NOMO-1 (cell line): ENCODE data around the gene LRMDA.

Source experiments
- DNase-seq, 2 experiments: peaks; one replicate each; lab custom pipeline; 2025; ENCODE audit not compliant: unreplicated experiment in 2 of 2; lab: John Stamatoyannopoulos, UW

The LRMDA gene

GRCh38 chr10:76327441-76327840, 896.0 kb downstream of the LRMDA start:
- DNase-seq: no peak

DNA sequence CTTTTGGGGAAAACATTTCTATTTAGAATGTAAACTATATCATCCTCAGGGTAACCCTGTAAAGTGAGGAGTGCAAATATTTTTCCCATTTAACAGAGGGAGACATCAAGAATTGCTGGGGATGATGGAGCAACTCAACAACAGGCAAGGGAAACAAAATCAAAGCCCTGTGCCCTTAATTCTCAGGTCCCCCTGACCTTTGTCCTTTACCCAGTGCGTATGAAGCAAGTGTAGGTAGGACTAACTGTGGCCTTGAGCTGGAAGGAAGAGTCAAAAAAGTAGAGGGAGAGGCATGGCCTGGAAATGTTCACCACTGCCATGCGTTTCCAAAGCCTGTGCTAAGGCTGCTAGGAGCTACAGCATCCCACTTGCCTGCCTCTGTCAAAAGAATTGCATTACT, 896.9 kb downstream of the LRMDA start:
- no peak for DNase-seq

GRCh38 chr10:76329891-76330575, 898.6 kb downstream of the LRMDA start:
- no peak for DNase-seq

DNA sequence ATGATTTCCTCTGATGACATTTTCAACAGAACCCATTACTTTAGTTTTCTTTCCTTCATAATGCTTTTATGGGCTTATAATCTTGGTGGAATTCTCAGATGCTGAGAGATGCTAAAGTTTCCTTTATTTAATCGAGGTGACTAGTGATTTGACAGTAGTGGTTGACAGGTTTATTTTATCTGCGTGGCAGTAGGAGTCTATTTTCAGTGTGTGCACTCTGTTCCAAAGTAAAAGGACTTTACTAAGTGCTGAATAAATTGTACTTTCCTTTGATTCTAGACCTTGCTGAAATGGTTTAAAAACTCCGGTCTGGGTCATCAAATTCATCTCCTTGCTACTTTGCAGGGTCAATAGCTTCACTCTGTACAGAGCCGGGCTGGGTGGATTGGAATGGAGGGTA, 900.3 kb downstream of the LRMDA start:
- DNase-seq: no peak

DNA sequence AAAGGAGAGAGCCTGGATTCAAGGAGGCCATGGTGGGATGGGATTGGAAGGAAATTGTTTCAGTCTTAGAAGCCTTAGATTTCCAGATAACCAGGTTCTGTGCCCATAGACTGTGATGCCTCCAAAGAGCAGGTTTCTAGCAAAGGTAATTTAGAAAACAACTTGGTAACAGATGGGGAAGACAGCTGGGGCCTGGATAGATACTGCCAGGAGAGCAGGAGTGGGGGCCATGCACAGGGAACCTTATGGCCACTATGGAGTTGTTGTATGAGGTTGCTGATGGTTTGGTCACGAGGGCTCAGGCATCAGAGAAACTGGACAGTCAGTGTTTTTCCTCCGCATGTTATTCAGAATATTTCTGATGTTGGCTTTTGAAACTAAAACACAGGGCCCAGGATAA, 901.9 kb downstream of the LRMDA start:
- no peak for DNase-seq

GRCh38 chr10:76333796-76334195, 902.4 kb downstream of the LRMDA start:
- DNase-seq: no peak

DNA sequence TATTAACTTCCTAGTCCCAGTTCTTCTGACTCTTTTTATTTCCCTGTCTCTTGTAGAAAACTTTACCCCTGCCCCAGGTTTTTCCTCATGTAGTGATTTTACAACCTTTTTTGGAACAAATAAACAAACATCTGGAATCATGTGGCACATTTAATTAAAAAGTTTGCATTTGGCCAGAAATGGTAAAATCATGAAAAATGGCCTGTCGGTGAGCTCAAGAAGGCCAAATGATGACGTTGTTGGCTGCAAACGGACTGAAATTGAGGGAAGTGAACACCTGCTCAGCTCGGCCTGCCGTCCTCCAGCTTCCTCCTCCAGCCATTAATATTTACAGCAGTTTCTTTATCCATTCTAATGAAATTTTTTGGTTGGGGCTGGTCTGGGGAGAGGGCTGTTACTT, 902.8 kb downstream of the LRMDA start:
- no peak for DNase-seq

DNA sequence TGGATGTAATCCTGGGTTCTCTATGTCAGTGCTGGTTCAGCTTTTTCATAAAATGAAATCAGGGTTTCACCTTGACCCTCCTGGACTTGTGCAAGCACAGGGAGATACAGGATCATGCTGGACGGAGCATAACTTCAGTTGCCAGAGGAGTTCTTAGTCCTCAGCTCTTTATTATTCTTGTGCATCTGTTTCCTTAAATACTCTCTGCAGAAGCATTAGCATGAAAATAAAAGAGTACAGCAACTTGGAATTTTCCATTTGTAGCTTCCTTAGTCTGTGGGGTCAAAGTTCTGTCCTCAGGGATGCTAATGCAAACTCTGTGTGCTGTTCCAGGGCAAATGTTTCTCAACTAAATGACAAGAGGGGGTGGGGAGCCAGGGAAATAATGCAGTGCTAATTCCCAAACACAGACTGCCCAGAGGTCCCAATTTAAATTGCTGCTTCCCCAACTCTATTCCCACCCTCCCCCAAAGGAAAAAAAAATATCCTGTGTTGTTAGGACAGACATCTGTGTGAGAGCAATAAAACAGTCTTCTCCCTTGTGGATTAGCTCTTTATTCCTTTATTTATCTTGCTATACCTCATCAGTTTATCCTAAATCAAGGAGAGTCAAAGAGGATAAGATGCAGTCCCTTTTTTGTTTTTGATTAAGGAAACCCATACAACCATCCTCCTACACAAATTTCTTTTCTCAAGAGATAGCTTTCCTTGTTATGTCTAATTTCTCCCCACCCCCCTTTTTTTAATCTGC, 905.0 kb downstream of the LRMDA start:
- no peak for DNase-seq

- no peak for DNase-seq
Observed at GRCh38 chr10:76337641-76338040, 906.2 kb downstream of the LRMDA start.

GRCh38 chr10:76338187-76338586, 906.8 kb downstream of the LRMDA start:
- DNase-seq: no peak

DNA sequence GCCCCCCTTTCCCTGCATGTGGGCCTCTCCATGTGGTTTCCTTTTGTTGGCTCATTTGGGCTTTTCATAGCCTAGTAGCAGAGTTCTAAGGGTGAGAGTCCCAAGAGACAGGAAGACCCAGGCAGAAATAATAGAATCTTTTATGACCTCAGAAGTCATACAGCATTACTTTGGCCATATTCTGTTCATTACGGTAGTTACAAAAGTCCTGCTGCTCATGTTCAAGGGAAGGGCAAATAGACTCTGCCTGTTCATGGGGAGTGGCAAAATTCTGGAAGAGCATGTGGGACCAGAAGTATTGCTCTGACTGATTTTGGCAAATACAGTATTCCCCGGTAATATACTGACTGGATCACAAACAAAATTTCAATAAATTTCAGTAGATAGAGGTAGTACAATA, 910.3 kb downstream of the LRMDA start:
- DNase-seq: no peak

GRCh38 chr10:76342996-76343395, 911.6 kb downstream of the LRMDA start:
- DNase-seq: no peak

DNA sequence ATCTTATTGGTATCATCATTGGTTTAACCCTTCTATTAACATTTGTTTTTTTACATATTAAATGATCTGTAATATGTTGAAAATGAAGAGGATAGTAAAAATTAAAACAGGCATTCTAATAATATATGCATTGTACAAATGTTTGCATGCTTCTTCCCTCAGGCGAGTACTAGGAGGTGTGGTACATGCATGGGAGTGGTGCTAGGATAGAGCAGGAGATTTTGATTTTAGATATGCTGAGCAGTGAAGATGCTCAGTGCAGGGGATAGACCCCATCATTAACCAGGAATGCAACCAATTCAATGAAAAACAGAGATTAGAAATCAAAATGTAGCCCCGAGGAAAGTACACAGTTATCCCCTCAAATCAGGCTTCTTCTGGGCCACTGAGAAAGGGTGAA, 916.4 kb downstream of the LRMDA start:
- DNase-seq: no peak

- DNase-seq: no peak
Observed at GRCh38 chr10:76350583-76350982, 919.2 kb downstream of the LRMDA start.

DNA sequence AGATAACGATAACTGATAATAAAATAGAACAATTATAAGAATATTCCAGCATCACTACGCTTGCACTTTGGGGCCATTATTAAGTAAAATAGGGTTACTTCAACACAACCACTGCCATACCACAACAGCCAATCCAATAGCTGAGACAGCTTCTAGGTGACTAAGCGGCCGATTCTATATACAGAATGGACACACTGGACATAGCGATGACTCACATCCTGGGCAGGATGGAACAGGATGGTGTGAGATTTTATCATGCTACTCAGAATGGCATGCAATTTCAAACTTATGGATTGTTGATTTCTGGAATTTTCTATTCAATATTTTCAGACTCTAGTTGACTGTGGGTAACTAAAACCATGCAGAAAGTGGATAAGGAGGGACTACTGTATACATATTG, 920.9 kb downstream of the LRMDA start:
- DNase-seq: no peak

DNA sequence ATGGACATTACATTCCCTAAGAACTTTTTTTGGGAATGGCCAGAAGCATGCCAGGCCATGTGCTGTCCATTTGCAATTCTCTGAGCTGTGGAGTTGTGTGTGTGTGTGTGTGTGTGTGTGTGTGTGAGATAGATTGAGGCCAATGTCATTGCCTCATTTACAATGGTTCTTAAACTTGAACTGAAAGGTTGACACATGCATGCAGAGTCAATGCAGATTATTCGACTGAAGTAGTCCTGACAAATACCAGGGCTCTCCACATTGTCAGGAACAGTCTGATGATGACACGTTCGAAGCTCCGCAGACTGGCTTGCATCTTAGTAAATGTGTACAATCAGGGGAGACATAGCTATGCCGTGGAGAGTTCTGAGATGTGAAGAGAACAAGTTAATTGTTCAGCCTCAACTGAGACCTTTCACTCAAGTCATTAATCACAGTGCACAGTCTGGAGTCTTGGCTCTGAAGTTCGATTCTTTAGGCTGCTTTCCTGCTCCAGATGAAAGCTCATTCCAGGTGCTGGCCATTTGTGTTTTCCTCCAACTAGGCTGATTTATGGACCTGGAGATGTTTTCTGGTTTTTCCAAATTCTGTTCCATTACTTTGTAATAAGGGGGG, 921.9 kb downstream of the LRMDA start:
- DNase-seq: no peak

DNA sequence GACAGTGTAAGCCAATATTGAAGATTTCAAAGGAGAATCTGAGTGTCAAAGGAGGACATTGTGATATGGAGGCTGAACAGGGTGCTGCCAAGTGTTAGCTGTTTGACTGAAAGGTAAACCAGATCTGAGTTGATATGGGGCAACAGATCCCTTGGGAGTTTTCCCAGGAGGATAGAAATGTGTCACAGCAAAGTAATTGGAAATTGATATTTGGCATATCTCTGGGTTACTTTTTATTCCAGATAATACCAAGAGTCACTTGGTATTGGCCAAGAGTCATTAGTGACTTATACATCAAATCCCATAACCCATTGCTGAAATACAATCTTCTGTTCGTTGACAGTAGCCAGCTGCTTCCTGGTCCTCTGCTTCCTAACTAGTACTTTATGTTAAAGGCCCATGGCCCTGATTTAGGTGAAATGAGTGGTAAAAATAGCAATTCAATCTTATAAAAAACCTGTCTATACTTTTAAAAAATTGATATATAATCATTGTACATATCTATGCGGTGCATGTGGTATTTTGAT, 922.9 kb downstream of the LRMDA start:
- no peak for DNase-seq

GRCh38 chr10:76354921-76355320, 923.5 kb downstream of the LRMDA start:
- no peak for DNase-seq

GRCh38 chr10:76356557-76356956, 925.1 kb downstream of the LRMDA start:
- DNase-seq: no peak

DNA sequence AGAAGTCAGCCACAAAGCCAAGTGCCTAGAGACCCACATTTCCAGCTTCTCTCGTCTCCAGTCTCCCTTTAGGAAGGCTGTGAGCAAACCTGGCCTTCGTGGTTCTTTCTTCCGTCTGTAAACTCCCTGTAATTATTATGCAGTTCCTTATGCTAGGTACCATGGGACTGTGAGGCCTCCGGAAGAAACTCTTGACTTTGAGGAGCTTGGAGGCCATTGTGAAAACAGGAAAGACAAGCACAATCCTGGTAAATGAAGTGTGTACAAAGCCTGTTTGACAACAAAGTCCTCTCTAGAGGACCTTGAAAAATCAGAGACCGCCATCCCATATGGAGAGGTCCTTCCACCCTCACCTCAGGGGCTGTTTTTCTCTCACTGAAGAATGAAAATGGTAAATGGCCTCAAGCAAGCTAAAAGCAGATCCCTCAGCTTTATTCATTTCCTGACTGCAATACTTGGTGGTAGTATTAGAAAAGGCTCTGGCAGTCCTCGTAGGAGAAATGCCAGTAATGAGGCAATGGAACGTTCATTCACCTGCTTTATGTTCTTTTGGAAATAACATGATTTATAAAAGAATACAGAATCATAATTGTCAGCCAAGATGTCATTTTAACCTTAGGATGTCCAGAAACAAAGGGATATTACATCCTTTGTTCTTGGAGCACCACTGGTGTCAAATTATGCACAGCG, 926.4 kb downstream of the LRMDA start:
- no peak for DNase-seq

- no peak for DNase-seq
Observed at GRCh38 chr10:76358743-76359395, 927.4 kb downstream of the LRMDA start.
